ENCODE measurements around the gene FAM124A. TPM values are rescaled to one million over a fixed set of nuclear protein-coding genes. Genes with fewer than 3 reads are reported as not detected.
"Not testable (repeated sequence)": the region's sequence is repeated elsewhere in the genome, so short reads cannot be mapped to it uniquely, and the experiment has no call there.

FAM124A gene
- total RNA-seq, 2 donors from 2014 or later, result 4.2 to 13.7 TPM

DNA sequence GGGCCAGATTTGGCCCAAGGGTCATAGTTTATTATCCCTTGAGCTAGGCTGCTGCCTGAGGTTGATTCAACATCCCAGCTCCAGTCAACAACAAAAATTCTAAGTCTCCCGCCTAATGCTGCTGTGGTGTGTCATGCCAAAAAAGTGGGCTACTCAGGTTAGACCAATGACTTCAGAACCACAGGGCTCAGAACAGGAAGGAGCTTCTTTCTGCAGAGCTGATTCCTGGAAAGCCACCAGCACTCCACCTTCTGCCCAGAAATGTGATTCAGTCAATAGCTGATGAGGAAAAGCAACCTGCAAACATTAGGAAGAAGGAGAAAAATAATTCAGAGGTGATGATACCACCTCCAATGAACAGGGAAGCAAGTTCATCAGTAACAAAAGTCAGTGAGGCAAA is 61.2 kb downstream of the FAM124A start:
- TF ChIP-seq, protein P1, sequence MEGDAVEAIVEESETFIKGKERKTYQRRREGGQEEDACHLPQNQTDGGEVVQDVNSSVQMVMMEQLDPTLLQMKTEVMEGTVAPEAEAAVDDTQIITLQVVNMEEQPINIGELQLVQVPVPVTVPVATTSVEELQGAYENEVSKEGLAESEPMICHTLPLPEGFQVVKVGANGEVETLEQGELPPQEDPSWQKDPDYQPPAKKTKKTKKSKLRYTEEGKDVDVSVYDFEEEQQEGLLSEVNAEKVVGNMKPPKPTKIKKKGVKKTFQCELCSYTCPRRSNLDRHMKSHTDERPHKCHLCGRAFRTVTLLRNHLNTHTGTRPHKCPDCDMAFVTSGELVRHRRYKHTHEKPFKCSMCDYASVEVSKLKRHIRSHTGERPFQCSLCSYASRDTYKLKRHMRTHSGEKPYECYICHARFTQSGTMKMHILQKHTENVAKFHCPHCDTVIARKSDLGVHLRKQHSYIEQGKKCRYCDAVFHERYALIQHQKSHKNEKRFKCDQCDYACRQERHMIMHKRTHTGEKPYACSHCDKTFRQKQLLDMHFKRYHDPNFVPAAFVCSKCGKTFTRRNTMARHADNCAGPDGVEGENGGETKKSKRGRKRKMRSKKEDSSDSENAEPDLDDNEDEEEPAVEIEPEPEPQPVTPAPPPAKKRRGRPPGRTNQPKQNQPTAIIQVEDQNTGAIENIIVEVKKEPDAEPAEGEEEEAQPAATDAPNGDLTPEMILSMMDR (IDR thresholded peaks at IDR 0.05), result no peak
- no peaks in the 10 kb centered on the region for H3K4me1 ChIP-seq (ENCODE audit: control insufficient read depth in 1 of 2, low read depth in 2 of 2)
- H3K36me3 ChIP-seq, result peaks cover 4% of the 10 kb centered on the region
- H3K27ac ChIP-seq, result no peak overlapping the region
- no peaks in the 10 kb centered on the region for H3K9me3 ChIP-seq
- H3K4me3 ChIP-seq, result no peak overlapping the region
- H3K27me3 ChIP-seq (replicated peaks; ENCODE audit: insufficient read depth), result no peaks in the 10 kb centered on the region
- ATAC-seq (ENCODE audit: insufficient number of reproducible peaks, low FRiP score, low read depth), result no peak
- no peak for DNase-seq (ENCODE audit: low spot score)

DNA sequence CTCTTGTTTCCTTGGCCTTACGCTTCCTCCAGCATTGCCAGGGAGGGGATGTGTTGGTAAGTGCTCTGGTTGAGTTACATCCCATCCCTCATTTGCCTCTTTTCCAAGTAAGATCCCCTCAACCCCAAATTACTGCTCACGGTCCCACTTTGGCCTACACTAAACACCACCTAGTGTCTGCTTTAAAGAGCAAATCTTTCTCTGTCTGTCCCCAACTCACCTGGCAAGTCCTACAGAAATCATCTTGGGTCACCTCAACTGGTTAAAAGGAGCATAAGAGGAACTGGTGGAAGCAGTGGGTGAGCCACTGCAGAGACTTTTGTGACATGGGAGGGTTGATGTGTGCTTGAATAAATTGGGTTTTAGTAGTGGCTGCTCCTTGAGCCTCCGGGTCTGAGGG is 62.1 kb downstream of the FAM124A start:
- ATAC-seq (ENCODE audit: insufficient number of reproducible peaks, low FRiP score, low read depth), result no peak
- no peak overlapping the region for H3K27ac ChIP-seq
- no peaks in the 10 kb centered on the region for H3K4me1 ChIP-seq (ENCODE audit: control insufficient read depth in 1 of 2, low read depth in 2 of 2)
- TF ChIP-seq, protein P1 (IDR thresholded peaks at IDR 0.05), result no peak
- H3K9me3 ChIP-seq, result no peaks in the 10 kb centered on the region
- H3K36me3 ChIP-seq, result peaks cover 4% of the 10 kb centered on the region
- no peak overlapping the region for H3K4me3 ChIP-seq
- no peaks in the 10 kb centered on the region for H3K27me3 ChIP-seq (replicated peaks; ENCODE audit: insufficient read depth)
- no peak for DNase-seq (ENCODE audit: low spot score)

DNA sequence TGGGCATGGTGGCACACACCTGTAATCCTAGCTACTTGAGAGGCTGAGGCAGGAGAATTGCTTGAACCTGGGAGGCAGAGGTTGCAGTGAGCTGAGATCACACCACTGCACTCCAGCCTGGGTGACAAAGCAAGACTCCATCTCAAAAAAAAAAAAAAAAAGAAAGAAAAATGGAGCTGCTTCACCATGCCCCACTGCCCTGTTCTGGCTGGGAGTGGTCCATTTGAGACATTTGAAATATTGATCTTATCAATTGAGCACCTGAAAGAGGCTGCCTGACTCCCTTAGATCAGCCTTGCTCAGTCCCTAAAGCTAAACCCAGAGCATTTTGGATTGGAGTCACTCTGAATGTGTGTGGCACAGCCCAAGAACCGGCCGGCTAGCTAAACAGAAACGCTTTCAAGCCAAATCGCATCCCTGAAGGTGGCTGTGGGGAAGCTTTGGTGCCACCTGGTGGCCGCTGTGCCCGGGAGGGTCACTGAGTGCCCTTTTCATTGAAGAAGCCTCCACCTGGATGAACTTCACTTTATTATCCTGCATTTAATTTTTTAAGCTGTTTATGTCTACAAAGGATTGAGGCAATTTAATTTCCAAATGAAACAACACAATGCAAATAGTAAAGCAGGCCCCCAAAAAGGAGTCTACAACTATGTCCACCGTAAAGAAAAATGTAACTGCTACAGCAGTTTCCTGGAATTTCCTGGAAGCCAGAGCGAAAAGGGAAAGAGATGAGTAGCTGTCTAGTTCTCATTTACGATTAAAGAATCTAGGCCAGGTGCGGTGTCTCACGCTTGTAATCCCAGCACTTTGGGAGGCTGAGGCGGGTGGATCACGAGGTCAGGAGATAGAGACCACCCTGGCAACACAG is 64.2 kb downstream of the FAM124A start:
- H3K4me1 ChIP-seq (ENCODE audit: control insufficient read depth in 1 of 2, low read depth in 2 of 2), result peaks cover 0 to 10% of the 10 kb centered on the region in 2 donors
- H3K4me3 ChIP-seq, result no peak overlapping the region
- no peak overlapping the region for H3K27ac ChIP-seq
- no peaks in the 10 kb centered on the region for H3K27me3 ChIP-seq (replicated peaks; ENCODE audit: insufficient read depth)
- no peaks in the 10 kb centered on the region for H3K9me3 ChIP-seq
- TF ChIP-seq, protein P1 (IDR thresholded peaks at IDR 0.05), result peak; percentile 86
- ATAC-seq (ENCODE audit: insufficient number of reproducible peaks, low FRiP score, low read depth), result no peak
- H3K36me3 ChIP-seq, result no peaks in the 10 kb centered on the region
- DNase-seq (ENCODE audit: low spot score), result peak; percentile 15

DNA sequence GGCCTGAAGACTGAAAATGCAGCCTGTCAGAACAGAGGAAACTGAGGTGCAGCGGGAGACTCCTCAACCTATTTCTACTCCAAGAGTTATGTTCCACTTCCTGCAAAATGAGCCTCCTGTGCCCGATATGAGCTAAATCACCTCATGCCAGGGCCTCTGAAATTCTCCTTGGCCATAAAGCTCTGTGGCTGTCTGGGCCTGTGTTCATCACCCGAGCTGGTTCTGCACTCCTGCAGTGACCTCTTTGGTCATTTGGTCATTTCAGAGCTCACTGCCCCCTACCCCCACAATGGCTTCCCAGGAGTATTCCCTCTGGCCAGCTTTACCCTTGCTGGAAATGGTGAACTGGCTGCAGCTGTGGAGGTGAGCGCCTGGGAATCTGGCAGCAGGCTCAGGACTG is 65.6 kb downstream of the FAM124A start:
- no peaks in the 10 kb centered on the region for H3K36me3 ChIP-seq
- no peaks in the 10 kb centered on the region for H3K9me3 ChIP-seq
- TF ChIP-seq, protein P1 (IDR thresholded peaks at IDR 0.05), result no peak
- no peaks in the 10 kb centered on the region for H3K27me3 ChIP-seq (replicated peaks; ENCODE audit: insufficient read depth)
- H3K4me1 ChIP-seq (ENCODE audit: control insufficient read depth in 1 of 2, low read depth in 2 of 2), result peaks cover 11 to 24% of the 10 kb centered on the region in 2 donors
- no peak overlapping the region for H3K4me3 ChIP-seq
- no peak overlapping the region for H3K27ac ChIP-seq
- ATAC-seq (ENCODE audit: insufficient number of reproducible peaks, low FRiP score, low read depth), result no peak
- DNase-seq (ENCODE audit: low spot score), result no peak

DNA sequence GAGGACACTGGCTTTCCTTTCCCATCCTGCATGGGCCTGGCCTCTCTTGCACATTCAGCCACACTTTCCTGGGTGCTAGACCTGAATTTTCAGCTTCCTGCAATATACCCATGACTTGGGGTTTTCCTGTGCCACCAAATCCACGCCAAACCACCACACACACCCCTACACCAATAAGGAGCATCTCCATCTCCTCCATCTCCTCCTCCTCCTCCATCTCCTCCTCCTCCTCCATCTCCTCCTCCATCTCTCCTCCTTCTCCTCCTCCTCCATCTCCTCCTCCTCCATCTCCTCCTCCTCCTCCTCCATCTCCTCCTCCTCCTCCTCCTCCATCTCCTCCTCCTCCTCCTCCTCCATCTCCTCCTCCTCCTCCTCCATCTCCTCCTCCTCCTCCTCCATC is 66.1 kb downstream of the FAM124A start:
- H3K27ac ChIP-seq; ATAC-seq (ENCODE audit: insufficient number of reproducible peaks, low FRiP score, low read depth); H3K4me3 ChIP-seq; H3K9me3 ChIP-seq; DNase-seq (ENCODE audit: low spot score); H3K36me3 ChIP-seq; H3K27me3 ChIP-seq (replicated peaks; ENCODE audit: insufficient read depth): not testable (repeated sequence)
- H3K4me1 ChIP-seq (ENCODE audit: control insufficient read depth in 1 of 2, low read depth in 2 of 2), result peaks cover 11 to 26% of the 10 kb centered on the region in 2 donors
